Measurements from ENCODE around the gene GPR107.

Gene GPR107

GRCh38 chr9:130107234-130107861 is 53.6 kb downstream of the GPR107 start:
- Histone ChIP-seq H3K36me3 (ENCODE audit: control insufficient read depth in 1 of 2, insufficient read depth in 2 of 2, low read length in 2 of 2) (peaks cover 21 to 72% of the 10 kb centered on the region in 2 donors), H3K9me3 (ENCODE audit: control insufficient read depth in 1 of 2, low read length in 2 of 2) (no peaks in the 10 kb centered on the region), H3K4me3 (ENCODE audit: low read depth in 1 of 2, low read length in 2 of 2) (no peak overlapping the region), H3K9ac (ENCODE audit: low read depth in 1 of 2, low read length in 2 of 2) (no peak overlapping the region), H3K4me1 (ENCODE audit: control insufficient read depth in 1 of 2, insufficient read depth in 2 of 2, low read length in 2 of 2) (no peaks in the 10 kb centered on the region), H3K27me3 (ENCODE audit: control insufficient read depth in 1 of 2, insufficient read depth in 2 of 2, low read length in 2 of 2) (no peaks in the 10 kb centered on the region), H3K27ac (ENCODE audit: low read depth, low read length) (no peak overlapping the region)

GRCh38 chr9:130107955-130108354 is 54.2 kb downstream of the GPR107 start:
- Histone ChIP-seq H3K4me3 (ENCODE audit: low read depth in 1 of 2, low read length in 2 of 2) (no peak overlapping the region), H3K36me3 (ENCODE audit: control insufficient read depth in 1 of 2, insufficient read depth in 2 of 2, low read length in 2 of 2) (peaks cover 21 to 68% of the 10 kb centered on the region in 2 donors), H3K9ac (ENCODE audit: low read depth in 1 of 2, low read length in 2 of 2) (no peak overlapping the region), H3K9me3 (ENCODE audit: control insufficient read depth in 1 of 2, low read length in 2 of 2) (no peaks in the 10 kb centered on the region), H3K27me3 (ENCODE audit: control insufficient read depth in 1 of 2, insufficient read depth in 2 of 2, low read length in 2 of 2) (no peaks in the 10 kb centered on the region), H3K27ac (ENCODE audit: low read depth, low read length) (no peak overlapping the region), H3K4me1 (ENCODE audit: control insufficient read depth in 1 of 2, insufficient read depth in 2 of 2, low read length in 2 of 2) (no peaks in the 10 kb centered on the region)

DNA sequence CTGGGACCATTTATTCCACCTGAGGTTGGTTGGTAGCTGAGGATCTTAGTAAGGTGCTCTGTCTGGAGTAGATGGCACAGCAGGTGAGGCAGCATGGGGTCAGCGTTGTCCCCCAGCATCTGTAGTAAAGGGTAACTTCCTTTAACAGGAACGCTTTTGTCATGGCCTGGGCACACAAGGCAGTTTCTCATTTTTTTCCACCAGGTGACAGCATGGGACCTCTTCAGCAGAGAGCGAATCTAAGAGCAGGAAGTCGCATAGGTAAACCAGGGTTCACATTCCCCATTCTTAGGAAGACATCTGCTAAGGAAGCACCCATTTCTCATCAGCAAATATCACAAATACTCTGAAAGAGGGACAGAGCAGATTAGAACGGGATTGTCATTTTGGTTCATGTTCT is 56.5 kb downstream of the GPR107 start:
- no peak overlapping the region for H3K4me3 ChIP-seq (ENCODE audit: low read depth in 1 of 2, low read length in 2 of 2)
- no peaks in the 10 kb centered on the region for H3K27me3 ChIP-seq (ENCODE audit: control insufficient read depth in 1 of 2, insufficient read depth in 2 of 2, low read length in 2 of 2)
- H3K4me1 ChIP-seq (ENCODE audit: control insufficient read depth in 1 of 2, insufficient read depth in 2 of 2, low read length in 2 of 2): no peaks in the 10 kb centered on the region
- no peak overlapping the region for H3K27ac ChIP-seq (ENCODE audit: low read depth, low read length)
- no peak overlapping the region for H3K9ac ChIP-seq (ENCODE audit: low read depth in 1 of 2, low read length in 2 of 2)
- peaks cover 16 to 54% of the 10 kb centered on the region in 2 donors for H3K36me3 ChIP-seq (ENCODE audit: control insufficient read depth in 1 of 2, insufficient read depth in 2 of 2, low read length in 2 of 2)
- H3K9me3 ChIP-seq (ENCODE audit: control insufficient read depth in 1 of 2, low read length in 2 of 2): no peaks in the 10 kb centered on the region

DNA sequence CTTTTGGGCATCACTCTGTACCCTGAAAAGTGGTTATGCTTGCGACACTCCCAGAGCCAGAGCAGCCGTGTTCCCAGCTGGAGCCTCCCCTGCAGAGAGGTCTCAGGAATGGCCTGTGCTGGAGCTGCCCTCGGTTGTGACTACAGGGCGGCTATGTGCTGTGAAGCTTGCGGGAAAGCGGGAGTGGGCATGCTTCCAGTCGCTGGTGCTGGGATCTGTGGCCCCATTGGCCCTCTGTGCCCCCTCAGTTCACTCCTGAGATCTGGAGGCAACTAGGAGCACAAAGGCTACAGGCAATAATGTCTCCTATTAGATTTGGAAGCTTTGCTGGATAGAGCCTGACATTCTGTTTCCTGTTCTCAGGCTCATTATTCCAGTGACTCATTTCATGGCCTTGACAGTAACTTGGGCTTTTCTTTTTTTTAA is 56.9 kb downstream of the GPR107 start:
- Histone ChIP-seq H3K4me1 (ENCODE audit: control insufficient read depth in 1 of 2, insufficient read depth in 2 of 2, low read length in 2 of 2) (no peaks in the 10 kb centered on the region), H3K27ac (ENCODE audit: low read depth, low read length) (no peak overlapping the region), H3K9ac (ENCODE audit: low read depth in 1 of 2, low read length in 2 of 2) (no peak overlapping the region), H3K4me3 (ENCODE audit: low read depth in 1 of 2, low read length in 2 of 2) (no peak overlapping the region), H3K9me3 (ENCODE audit: control insufficient read depth in 1 of 2, low read length in 2 of 2) (no peaks in the 10 kb centered on the region), H3K36me3 (ENCODE audit: control insufficient read depth in 1 of 2, insufficient read depth in 2 of 2, low read length in 2 of 2) (peaks cover 16 to 50% of the 10 kb centered on the region in 2 donors), H3K27me3 (ENCODE audit: control insufficient read depth in 1 of 2, insufficient read depth in 2 of 2, low read length in 2 of 2) (no peaks in the 10 kb centered on the region)

DNA sequence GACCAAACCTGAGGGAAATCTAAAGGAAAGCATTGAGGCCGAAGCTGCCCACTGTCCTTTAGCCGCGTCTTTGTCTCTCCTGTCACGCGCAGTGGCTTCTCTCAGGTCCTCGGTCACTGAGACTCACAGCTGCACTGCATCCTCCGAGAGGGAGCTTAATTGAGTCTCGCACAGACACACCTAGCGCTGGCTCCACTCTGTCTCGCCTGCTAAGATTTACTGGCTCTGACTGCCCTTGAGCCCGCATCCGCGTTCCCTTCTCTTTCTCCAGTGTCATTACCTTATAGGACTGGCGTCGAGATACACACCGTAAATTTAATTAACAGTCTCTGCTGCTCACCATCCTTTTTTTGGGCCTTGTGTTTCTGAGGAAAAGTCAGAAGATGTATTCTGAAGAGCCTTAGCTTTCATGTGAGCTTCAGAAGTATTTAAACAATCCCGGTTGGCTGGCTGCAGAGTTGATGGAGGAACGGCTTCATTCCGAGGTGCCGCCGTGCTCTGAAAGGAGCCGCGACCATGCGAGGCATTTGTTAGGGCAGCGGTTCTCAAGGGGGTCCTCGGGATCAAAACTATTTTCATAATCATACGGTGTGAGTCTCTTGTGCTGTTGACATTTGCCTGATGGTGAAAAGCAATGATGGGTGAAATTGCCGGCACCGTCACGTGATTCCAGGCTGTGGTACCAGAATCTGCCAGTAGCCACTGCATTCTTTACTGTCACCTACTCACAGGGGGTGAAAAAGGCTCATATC is 58.3 kb downstream of the GPR107 start:
- Histone ChIP-seq H3K27me3 (ENCODE audit: control insufficient read depth in 1 of 2, insufficient read depth in 2 of 2, low read length in 2 of 2) (no peaks in the 10 kb centered on the region), H3K36me3 (ENCODE audit: control insufficient read depth in 1 of 2, insufficient read depth in 2 of 2, low read length in 2 of 2) (peaks cover 19 to 49% of the 10 kb centered on the region in 2 donors), H3K4me1 (ENCODE audit: control insufficient read depth in 1 of 2, insufficient read depth in 2 of 2, low read length in 2 of 2) (no peaks in the 10 kb centered on the region), H3K27ac (ENCODE audit: low read depth, low read length) (no peak overlapping the region), H3K9me3 (ENCODE audit: control insufficient read depth in 1 of 2, low read length in 2 of 2) (no peaks in the 10 kb centered on the region), H3K4me3 (ENCODE audit: low read depth in 1 of 2, low read length in 2 of 2) (no peak overlapping the region), H3K9ac (ENCODE audit: low read depth in 1 of 2, low read length in 2 of 2) (no peak overlapping the region)

DNA sequence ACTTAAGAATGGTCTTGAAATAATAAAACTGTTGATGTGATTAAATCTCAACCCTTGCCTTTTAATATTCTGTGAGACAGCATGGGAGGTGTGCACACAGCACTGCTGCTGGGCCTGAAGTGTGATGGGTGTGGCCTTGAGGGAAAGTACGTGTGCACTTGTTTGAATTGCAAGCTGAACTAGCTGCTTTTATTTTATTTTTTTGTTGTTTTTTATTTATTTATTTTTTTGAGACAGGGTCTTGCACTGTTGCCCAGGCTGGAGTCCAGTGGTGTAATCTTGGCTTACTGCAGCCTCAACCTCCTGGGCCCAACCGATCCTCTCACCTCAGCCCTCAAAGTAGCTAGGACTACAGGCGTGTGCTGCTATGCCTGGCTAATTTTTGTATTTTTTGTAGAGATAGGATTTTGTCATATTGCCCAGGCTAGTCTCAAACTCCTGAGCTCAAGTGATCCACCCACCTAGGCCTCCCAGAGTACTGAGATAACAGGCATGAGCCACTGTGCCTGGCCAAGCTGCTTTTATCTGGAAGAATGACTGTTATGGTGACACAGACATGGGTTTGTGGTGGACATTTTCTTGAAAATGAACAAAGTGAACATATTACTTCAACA is 58.9 kb downstream of the GPR107 start:
- H3K9ac ChIP-seq (ENCODE audit: low read depth in 1 of 2, low read length in 2 of 2): no peak overlapping the region
- H3K4me3 ChIP-seq (ENCODE audit: low read depth in 1 of 2, low read length in 2 of 2): no peak overlapping the region
- H3K27ac ChIP-seq (ENCODE audit: low read depth, low read length): no peak overlapping the region
- peaks cover 17 to 45% of the 10 kb centered on the region in 2 donors for H3K36me3 ChIP-seq (ENCODE audit: control insufficient read depth in 1 of 2, insufficient read depth in 2 of 2, low read length in 2 of 2)
- H3K27me3 ChIP-seq (ENCODE audit: control insufficient read depth in 1 of 2, insufficient read depth in 2 of 2, low read length in 2 of 2): no peaks in the 10 kb centered on the region
- H3K4me1 ChIP-seq (ENCODE audit: control insufficient read depth in 1 of 2, insufficient read depth in 2 of 2, low read length in 2 of 2): no peaks in the 10 kb centered on the region
- no peaks in the 10 kb centered on the region for H3K9me3 ChIP-seq (ENCODE audit: control insufficient read depth in 1 of 2, low read length in 2 of 2)

GRCh38 chr9:130114741-130115140 is 61.0 kb downstream of the GPR107 start:
- Histone ChIP-seq H3K4me1 (ENCODE audit: control insufficient read depth in 1 of 2, insufficient read depth in 2 of 2, low read length in 2 of 2) (no peaks in the 10 kb centered on the region), H3K36me3 (ENCODE audit: control insufficient read depth in 1 of 2, insufficient read depth in 2 of 2, low read length in 2 of 2) (peaks cover 12 to 51% of the 10 kb centered on the region in 2 donors), H3K27me3 (ENCODE audit: control insufficient read depth in 1 of 2, insufficient read depth in 2 of 2, low read length in 2 of 2) (no peaks in the 10 kb centered on the region), H3K9me3 (ENCODE audit: control insufficient read depth in 1 of 2, low read length in 2 of 2) (no peaks in the 10 kb centered on the region), H3K9ac (ENCODE audit: low read depth in 1 of 2, low read length in 2 of 2) (no peak overlapping the region), H3K27ac (ENCODE audit: low read depth, low read length) (no peak overlapping the region), H3K4me3 (ENCODE audit: low read depth in 1 of 2, low read length in 2 of 2) (no peak overlapping the region)

DNA sequence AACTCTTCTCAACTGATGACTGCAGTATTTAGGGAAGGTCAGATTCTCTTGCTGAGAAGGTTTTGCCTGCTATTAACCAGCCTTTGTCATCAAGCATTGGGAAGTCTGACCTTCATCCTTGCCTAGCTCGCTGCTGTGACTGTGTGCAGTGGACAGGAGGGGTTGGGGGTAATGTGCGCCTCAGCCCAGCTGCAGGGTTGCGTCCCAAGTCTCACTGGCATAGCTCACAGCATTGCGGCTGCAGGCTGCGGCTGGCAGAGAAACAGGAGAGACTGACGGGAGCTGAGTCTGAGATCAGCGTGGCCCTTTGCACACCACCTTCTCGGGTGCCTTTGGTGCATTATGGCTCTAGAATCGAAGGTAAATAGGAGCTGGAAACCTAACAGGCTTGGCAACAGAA is 62.6 kb downstream of the GPR107 start:
- no peak overlapping the region for H3K4me3 ChIP-seq (ENCODE audit: low read depth in 1 of 2, low read length in 2 of 2)
- no peak overlapping the region for H3K9ac ChIP-seq (ENCODE audit: low read depth in 1 of 2, low read length in 2 of 2)
- H3K4me1 ChIP-seq (ENCODE audit: control insufficient read depth in 1 of 2, insufficient read depth in 2 of 2, low read length in 2 of 2): no peaks in the 10 kb centered on the region
- no peak overlapping the region for H3K27ac ChIP-seq (ENCODE audit: low read depth, low read length)
- peaks cover 8 to 44% of the 10 kb centered on the region in 2 donors for H3K36me3 ChIP-seq (ENCODE audit: control insufficient read depth in 1 of 2, insufficient read depth in 2 of 2, low read length in 2 of 2)
- no peaks in the 10 kb centered on the region for H3K27me3 ChIP-seq (ENCODE audit: control insufficient read depth in 1 of 2, insufficient read depth in 2 of 2, low read length in 2 of 2)
- H3K9me3 ChIP-seq (ENCODE audit: control insufficient read depth in 1 of 2, low read length in 2 of 2): no peaks in the 10 kb centered on the region

DNA sequence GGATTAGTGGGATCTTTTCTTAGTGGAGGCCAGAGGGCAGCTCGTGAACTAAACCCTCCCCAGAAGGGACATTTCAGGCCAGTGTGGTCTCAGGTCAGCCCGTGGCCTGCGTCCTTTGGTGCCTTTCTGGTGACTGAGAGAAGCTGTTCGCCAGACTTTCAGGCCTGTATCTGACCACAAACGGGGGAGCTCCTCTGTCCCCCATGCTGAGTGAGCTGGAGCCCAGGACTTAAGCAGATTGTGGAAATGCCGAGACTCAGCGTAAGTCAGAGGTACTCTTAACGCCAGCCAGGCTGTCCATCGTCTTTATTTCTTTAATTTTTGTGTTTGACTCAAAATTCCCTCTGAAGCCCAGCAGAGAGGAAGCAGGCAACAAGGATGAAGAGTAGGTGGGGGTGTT is 63.7 kb downstream of the GPR107 start:
- Histone ChIP-seq H3K27me3 (ENCODE audit: control insufficient read depth in 1 of 2, insufficient read depth in 2 of 2, low read length in 2 of 2) (no peaks in the 10 kb centered on the region), H3K4me1 (ENCODE audit: control insufficient read depth in 1 of 2, insufficient read depth in 2 of 2, low read length in 2 of 2) (no peaks in the 10 kb centered on the region), H3K9ac (ENCODE audit: low read depth in 1 of 2, low read length in 2 of 2) (no peak overlapping the region), H3K27ac (ENCODE audit: low read depth, low read length) (no peak overlapping the region), H3K9me3 (ENCODE audit: control insufficient read depth in 1 of 2, low read length in 2 of 2) (no peaks in the 10 kb centered on the region), H3K4me3 (ENCODE audit: low read depth in 1 of 2, low read length in 2 of 2) (no peak overlapping the region), H3K36me3 (ENCODE audit: control insufficient read depth in 1 of 2, insufficient read depth in 2 of 2, low read length in 2 of 2) (peaks cover 12 to 38% of the 10 kb centered on the region in 2 donors)

All from duodenal mucosa (tissue), 2 donors.